NCI-H446 (cell line): ENCODE results near the gene ATP11A.
"Not testable (repeated sequence)": the region's sequence is repeated elsewhere in the genome, so short reads cannot be mapped to it uniquely, and the experiment has no call there.

Experiments used
- DNase-seq, 2 experiments: peaks; one replicate each; lab custom pipeline; 2025; lab: John Stamatoyannopoulos, UW

The ATP11A gene

GRCh38 chr13:112776971-112777370 lies 87.1 kb downstream of the ATP11A start:
- DNase-seq = no peak

GRCh38 chr13:112777637-112778406 lies 88.0 kb downstream of the ATP11A start:
- DNase-seq = no peak

- DNase-seq = no peak
Measured at GRCh38 chr13:112779856-112780604, 90.2 kb downstream of the ATP11A start.

GRCh38 chr13:112781287-112781686 lies 91.4 kb downstream of the ATP11A start:
- DNase-seq = no peak

- DNase-seq = peak in 1 of 2 experiments; percentile 27
Measured at GRCh38 chr13:112781881-112782361, 92.1 kb downstream of the ATP11A start.

GRCh38 chr13:112782429-112783010 lies 92.7 kb downstream of the ATP11A start:
- no peak for DNase-seq

GRCh38 chr13:112783135-112783977 lies 93.5 kb downstream of the ATP11A start:
- DNase-seq = no peak

GRCh38 chr13:112783978-112784371 lies 94.1 kb downstream of the ATP11A start:
- no peak for DNase-seq

- no peak for DNase-seq
Measured at GRCh38 chr13:112784811-112785482, 95.1 kb downstream of the ATP11A start.

GRCh38 chr13:112785483-112785856 lies 95.6 kb downstream of the ATP11A start:
- DNase-seq = no peak

GRCh38 chr13:112786810-112787209 lies 97.0 kb downstream of the ATP11A start:
- not testable (repeated sequence) for DNase-seq

GRCh38 chr13:112790735-112791641 lies 101.2 kb downstream of the ATP11A start:
- no peak for DNase-seq

- no peak for DNase-seq
Measured at GRCh38 chr13:112791663-112792440, 102.0 kb downstream of the ATP11A start.

GRCh38 chr13:112792511-112792910 lies 102.7 kb downstream of the ATP11A start:
- no peak for DNase-seq

GRCh38 chr13:112793545-112794445 lies 104.0 kb downstream of the ATP11A start:
- DNase-seq = no peak

GRCh38 chr13:112795277-112795676 lies 105.4 kb downstream of the ATP11A start:
- no peak for DNase-seq

- DNase-seq = no peak
Measured at GRCh38 chr13:112796190-112796915, 106.5 kb downstream of the ATP11A start.

- no peak for DNase-seq
Measured at GRCh38 chr13:112799394-112799793, 109.6 kb downstream of the ATP11A start.
